ENCODE measurements around the gene ZFHX3. TPM values are rescaled to one million over a fixed set of nuclear protein-coding genes. Genes with fewer than 3 reads are reported as not detected.

ZFHX3 gene
- polyA plus RNA-seq, 1 experiment: 2.2 TPM

DNA sequence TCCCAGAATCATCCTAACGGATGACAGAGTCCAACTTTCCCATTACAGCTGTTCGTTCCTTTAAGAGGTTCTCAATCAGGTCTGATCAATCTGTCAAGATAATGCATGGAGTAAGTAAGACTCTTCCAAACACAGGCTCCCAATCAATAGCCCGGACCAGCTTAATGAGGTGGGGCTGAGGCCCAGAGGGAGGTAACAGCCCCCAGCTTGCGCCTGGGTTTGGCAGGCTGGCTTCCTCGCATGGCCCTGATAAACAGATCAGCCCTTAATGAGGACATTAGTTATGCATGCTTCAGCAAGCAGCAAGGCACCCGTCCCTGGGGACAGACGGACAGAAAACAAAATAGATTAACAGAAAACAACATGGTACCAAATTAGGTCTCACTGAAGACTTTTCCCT lies 145.7 kb downstream of the ZFHX3 start:
- Histone ChIP-seq H3K36me3 (ENCODE audit: control insufficient read depth, insufficient read depth, low read length) (peaks cover 3% of the 10 kb centered on the region; the same call in 1 of the 2 replicates), H3K27me3 (ENCODE audit: control insufficient read depth, insufficient read depth, low read length) (no peaks in the 10 kb centered on the region), H3K4me3 (ENCODE audit: low read depth, low read length) (no peak overlapping the region)
- no peak for DNase-seq (ENCODE audit: low read depth)
- ChIA-PET POLR2A (no interaction called here), CTCF (no interaction called here)
- TF ChIP-seq, protein P1, sequence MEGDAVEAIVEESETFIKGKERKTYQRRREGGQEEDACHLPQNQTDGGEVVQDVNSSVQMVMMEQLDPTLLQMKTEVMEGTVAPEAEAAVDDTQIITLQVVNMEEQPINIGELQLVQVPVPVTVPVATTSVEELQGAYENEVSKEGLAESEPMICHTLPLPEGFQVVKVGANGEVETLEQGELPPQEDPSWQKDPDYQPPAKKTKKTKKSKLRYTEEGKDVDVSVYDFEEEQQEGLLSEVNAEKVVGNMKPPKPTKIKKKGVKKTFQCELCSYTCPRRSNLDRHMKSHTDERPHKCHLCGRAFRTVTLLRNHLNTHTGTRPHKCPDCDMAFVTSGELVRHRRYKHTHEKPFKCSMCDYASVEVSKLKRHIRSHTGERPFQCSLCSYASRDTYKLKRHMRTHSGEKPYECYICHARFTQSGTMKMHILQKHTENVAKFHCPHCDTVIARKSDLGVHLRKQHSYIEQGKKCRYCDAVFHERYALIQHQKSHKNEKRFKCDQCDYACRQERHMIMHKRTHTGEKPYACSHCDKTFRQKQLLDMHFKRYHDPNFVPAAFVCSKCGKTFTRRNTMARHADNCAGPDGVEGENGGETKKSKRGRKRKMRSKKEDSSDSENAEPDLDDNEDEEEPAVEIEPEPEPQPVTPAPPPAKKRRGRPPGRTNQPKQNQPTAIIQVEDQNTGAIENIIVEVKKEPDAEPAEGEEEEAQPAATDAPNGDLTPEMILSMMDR (IDR thresholded peaks at IDR 0.05; ENCODE audit: insufficient read depth, low read depth, low read length): no peak

DNA sequence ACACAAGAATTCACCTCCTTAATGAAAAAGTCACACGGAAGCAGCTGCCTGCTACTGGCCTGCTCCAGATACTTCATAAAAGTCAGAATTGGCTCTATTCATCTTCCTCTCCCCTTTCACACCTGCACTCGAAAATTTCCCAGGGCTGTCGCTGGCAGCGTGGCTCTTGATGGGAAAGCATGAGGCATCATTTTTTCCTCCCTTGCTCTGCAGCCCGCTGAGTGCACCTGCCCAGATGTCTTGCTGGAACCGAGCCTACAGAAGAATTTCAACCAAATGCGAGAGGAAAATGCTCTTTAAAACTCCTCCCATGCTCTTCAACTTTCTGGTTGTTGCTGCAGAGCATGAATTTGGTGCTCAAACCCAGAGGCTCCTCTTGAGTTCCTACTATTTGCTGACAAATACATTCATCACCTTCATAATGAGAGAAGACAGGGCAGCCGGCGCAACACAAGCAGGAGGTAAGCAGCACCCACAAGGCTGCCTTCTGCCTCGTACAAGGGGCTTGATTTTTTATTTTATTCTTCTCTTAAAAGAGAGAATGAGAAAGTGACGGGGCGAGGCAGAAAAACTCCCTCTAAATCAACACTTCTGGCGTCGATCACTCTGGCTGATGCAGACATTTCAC lies 146.8 kb downstream of the ZFHX3 start:
- H3K27me3 ChIP-seq (ENCODE audit: control insufficient read depth, insufficient read depth, low read length): no peaks in the 10 kb centered on the region
- H3K36me3 ChIP-seq (ENCODE audit: control insufficient read depth, insufficient read depth, low read length): peaks cover 3% of the 10 kb centered on the region; the same call in 1 of the 2 replicates
- H3K4me3 ChIP-seq (ENCODE audit: low read depth, low read length): no peak overlapping the region
- no peak for DNase-seq (ENCODE audit: low read depth)
- ChIA-PET CTCF (no interaction called here), POLR2A (no interaction called here)
- TF ChIP-seq, protein P1 (IDR thresholded peaks at IDR 0.05; ENCODE audit: insufficient read depth, low read depth, low read length): no peak

DNA sequence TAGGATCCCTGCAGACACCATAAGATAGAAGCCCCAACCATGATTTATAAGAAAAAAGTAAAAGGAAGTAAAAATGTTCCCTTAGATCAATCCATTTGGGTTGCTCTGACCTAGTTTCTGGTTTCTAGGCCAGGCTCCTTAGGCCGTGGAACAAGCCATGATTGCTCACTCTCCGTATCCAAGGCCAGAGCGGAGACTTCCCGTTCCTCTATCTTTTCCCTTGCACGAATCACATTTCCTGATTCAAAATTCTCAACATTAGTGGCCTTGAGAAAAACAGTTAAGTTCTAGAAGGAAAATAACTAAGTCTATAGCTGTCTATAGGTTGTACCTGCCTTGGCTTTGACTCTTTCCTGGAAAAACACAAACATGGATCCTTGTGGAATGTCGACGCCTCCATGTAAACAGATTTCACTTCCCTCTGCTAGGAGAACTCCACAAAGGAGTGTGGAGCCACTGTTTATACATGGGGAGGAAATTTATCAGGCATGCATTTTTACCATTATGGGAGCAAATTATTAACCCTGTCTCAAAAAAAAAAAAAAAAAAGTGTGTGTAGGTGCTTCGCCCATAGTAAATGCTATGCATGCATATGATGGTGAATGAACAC lies 149.6 kb downstream of the ZFHX3 start:
- POLR2A ChIA-PET: no interaction called here
- no peak for DNase-seq (ENCODE audit: low read depth)
- Histone ChIP-seq H3K27me3 (ENCODE audit: control insufficient read depth, insufficient read depth, low read length) (no peaks in the 10 kb centered on the region), H3K4me3 (ENCODE audit: low read depth, low read length) (no peak overlapping the region), H3K36me3 (ENCODE audit: control insufficient read depth, insufficient read depth, low read length) (peaks cover 3% of the 10 kb centered on the region; the same call in 1 of the 2 replicates)
- TF ChIP-seq, protein P1 (IDR thresholded peaks at IDR 0.05; ENCODE audit: insufficient read depth, low read depth, low read length): no peak
- CTCF ChIA-PET: interaction anchor here (2.0 kb wide), 1 partner anchor 11 kb away, joined by 7 read pairs; no protein-coding TSS in a partner anchor

DNA sequence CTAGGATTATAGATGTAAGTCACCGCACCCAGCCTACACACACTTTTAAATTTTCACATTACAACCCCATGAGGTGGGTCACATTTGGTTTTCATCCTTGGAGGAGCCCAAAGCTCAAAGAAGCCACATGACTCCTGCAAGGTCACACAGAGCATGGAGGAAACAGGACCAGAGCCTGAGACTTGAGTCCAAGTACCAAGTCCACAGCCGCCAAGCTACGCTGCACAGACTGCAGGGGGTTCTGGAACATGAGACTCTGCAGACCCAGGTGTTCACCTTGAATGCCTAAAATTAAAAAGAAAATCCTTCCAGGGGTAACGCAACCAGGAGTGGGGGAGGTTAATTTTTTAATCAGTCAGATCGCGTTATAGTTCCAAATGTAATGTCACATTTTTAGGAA lies 150.2 kb downstream of the ZFHX3 start:
- Histone ChIP-seq H3K36me3 (ENCODE audit: control insufficient read depth, insufficient read depth, low read length) (peaks cover 3% of the 10 kb centered on the region; the same call in 1 of the 2 replicates), H3K27me3 (ENCODE audit: control insufficient read depth, insufficient read depth, low read length) (no peaks in the 10 kb centered on the region), H3K4me3 (ENCODE audit: low read depth, low read length) (no peak overlapping the region)
- POLR2A ChIA-PET: no interaction called here
- TF ChIP-seq, protein P1 (IDR thresholded peaks at IDR 0.05; ENCODE audit: insufficient read depth, low read depth, low read length): no peak
- CTCF ChIA-PET: interaction anchor here (2.0 kb wide), 1 partner anchor 12 kb away, joined by 7 read pairs; no protein-coding TSS in a partner anchor
- DNase-seq (ENCODE audit: low read depth): no peak

DNA sequence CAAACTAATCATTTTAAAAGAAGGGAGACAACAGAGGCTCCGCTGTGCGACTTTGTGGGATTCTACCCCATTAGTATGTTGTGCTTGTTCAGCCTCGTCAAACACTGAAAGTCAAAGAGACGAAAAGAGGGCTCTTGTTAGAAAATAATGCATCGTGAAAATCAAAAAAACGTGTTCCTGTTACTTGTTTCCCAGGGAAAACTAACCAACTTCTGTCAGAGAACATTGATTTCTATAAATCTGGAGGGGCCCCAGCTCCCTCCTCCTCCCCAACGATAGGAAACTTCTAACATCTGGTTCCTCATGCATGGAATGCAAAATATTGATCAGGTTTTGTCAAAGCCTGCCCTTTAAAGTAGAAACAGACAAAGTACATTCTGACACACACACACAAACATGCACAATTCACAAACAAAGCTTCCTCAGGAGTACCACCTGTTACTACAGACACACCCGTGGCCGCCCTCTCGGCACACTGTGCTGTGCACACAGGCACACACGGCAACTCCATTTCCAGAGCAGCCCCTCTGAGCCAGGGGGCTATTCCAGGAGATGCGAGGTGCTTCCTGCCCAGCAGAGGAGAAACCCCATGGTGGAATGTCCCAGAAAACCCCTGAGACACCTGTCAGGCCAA lies 151.3 kb downstream of the ZFHX3 start:
- ChIA-PET CTCF (no interaction called here), POLR2A (no interaction called here)
- Histone ChIP-seq H3K27me3 (ENCODE audit: control insufficient read depth, insufficient read depth, low read length) (no peaks in the 10 kb centered on the region), H3K36me3 (ENCODE audit: control insufficient read depth, insufficient read depth, low read length) (peaks cover 3% of the 10 kb centered on the region; the same call in 1 of the 2 replicates), H3K4me3 (ENCODE audit: low read depth, low read length) (no peak overlapping the region)
- TF ChIP-seq, protein P1 (IDR thresholded peaks at IDR 0.05; ENCODE audit: insufficient read depth, low read depth, low read length): no peak
- no peak for DNase-seq (ENCODE audit: low read depth)
